HFFc6 (cell line): ENCODE data around the gene PKLR. TPM values are rescaled to one million over a fixed set of nuclear protein-coding genes. Genes with fewer than 3 reads are reported as not detected.

Source experiments
- DNase-seq: peaks from one replicate; pipeline ENCODE4 v3.0.0-alpha.2; 2018
- H3K27ac Mint-ChIP-seq: 2 replicates; pipeline ENCODE4 v1.8.0; 2020; ENCODE audit warnings: mild to moderate bottlenecking, mixed read lengths
- H3K27me3 Mint-ChIP-seq: 2 replicates; pipeline ENCODE4 v1.8.0; 2021; ENCODE audit warnings: mild to moderate bottlenecking, moderate library complexity, mixed read lengths; ENCODE audit not compliant: insufficient read depth
- H3K36me3 Mint-ChIP-seq: 2 replicates; pipeline ENCODE4 v1.8.0; 2021; ENCODE audit warnings: low read depth, mixed read lengths
- H3K4me1 Mint-ChIP-seq: 2 replicates; pipeline ENCODE4 v1.8.0; 2020; ENCODE audit warnings: low read depth, mixed read lengths
- H3K4me3 Mint-ChIP-seq: 2 replicates; pipeline ENCODE4 v1.8.0; 2020; ENCODE audit warnings: mild to moderate bottlenecking, moderate library complexity, mixed read lengths
- H3K9me3 Mint-ChIP-seq: 2 replicates; pipeline ENCODE4 v1.8.0; 2020; ENCODE audit warnings: mild to moderate bottlenecking, mixed read lengths
- CTCF ChIP-seq: fragments of 200-600 bp; sonication (generic); IDR thresholded peaks from 2 replicates; pipeline ENCODE4 v1.5.0; 2021; ENCODE audit warnings: antibody characterized with exemption, mild to moderate bottlenecking
- total RNA-seq, 6 experiments: library from RNA; stranded (reverse); fragmentation: NEBNext Ultra II Directional; extraction: Animal tissue kit (Norgen Biotek cat#: 25700); gene quantifications; 2 replicates in 1 of 6; 3 replicates in 5 of 6; pipeline ENCODE4 v1.2.3, GENCODE V29; 2021

Gene PKLR
- total RNA-seq, 6 experiments from 2014 or later = not detected

DNA sequence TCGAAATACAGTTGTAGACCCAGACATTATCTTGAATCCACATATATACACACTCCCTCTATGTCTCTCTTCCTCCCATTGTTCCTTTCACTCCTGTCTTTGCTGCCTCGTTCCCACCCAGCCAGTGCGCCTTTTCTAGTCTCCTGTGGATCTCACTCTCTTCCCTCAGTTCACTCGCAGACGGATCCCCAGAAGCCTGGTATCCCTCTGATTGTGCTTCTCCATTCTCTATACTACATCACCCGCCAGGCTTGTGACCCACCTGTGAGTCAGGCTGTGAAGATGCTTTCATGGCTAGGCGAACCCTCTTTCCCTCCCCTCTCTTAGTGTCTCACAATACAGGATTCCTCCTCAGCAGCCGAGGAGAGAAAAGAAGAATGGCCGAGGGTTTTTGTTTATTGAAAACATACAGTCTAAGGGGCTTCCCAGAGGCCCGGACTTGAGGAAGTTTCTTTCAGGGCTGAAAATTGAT, 22.5 kb downstream of the PKLR start:
- no peak for TF ChIP-seq CTCF
- H3K27ac Mint-ChIP-seq = no peak overlapping the region
- DNase-seq = no peak
- H3K4me1 Mint-ChIP-seq = peaks cover 29% of the 10 kb centered on the region
- peak overlapping the region; percentile 81; the same call in 1 of the 2 replicates for H3K4me3 Mint-ChIP-seq
- no peaks in the 10 kb centered on the region for H3K9me3 Mint-ChIP-seq
- no peaks in the 10 kb centered on the region for H3K36me3 Mint-ChIP-seq
- H3K27me3 Mint-ChIP-seq = no peaks in the 10 kb centered on the region; the same call in 1 of the 2 replicates

GRCh38 chr1:155277902-155278688, 23.1 kb downstream of the PKLR start:
- H3K4me3 Mint-ChIP-seq = peak overlapping the region; percentile 81
- no peak for DNase-seq
- no peaks in the 10 kb centered on the region for H3K9me3 Mint-ChIP-seq
- peaks cover 31% of the 10 kb centered on the region for H3K4me1 Mint-ChIP-seq
- no peak overlapping the region for H3K27ac Mint-ChIP-seq
- no peaks in the 10 kb centered on the region for H3K36me3 Mint-ChIP-seq
- no peaks in the 10 kb centered on the region; the same call in 1 of the 2 replicates for H3K27me3 Mint-ChIP-seq
- peak; percentile 51 for TF ChIP-seq CTCF

DNA sequence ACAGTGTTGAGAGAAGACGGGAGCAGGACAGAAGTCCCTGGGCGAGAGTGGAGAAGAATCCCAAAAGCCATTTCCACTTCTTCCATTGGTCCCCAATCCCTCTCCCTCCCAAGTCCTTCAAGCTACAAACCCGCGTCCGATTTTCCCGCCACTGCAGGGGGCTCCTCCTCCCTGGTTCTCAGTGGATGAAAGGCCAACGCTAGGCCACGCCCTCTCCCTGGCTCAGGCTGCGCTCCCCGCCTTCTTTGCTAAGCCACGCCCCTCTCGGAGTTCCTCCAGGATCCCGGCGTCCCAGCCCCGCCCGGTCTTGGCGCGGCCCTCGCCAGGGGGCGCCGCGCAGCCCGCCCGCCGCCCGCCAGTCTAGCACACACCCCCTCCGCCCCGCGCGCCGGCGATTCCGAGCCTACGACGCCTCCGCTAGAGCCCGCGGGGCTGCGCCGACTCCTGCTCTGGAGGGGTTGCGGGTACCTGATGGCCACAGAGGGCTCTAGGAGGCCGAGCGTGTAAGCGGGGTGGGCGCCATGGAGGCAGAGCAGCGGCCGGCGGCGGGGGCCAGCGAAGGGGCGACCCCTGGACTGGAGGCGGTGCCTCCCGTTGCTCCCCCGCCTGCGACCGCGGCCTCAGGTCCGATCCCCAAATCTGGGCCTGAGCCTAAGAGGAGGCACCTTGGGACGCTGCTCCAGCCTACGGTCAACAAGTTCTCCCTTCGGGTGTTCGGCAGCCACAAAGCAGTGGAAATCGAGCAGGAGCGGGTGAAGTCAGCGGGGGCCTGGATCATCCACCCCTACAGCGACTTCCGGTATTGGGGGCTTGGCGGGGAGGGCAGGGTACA, 24.0 kb downstream of the PKLR start, which contains the start of gene HCN3:
HCN3 (plus strand) TSS at position 394 of the 832 bp plus-strand sequence; CDS start at position 522, 128 bp downstream.
- Mint-ChIP-seq H3K36me3 (peaks cover 5% of the 10 kb centered on the region; the same call in 1 of the 2 replicates), H3K4me3 (peak within 1 kb of the TSS; percentile 81), H3K27ac (no peak within 1 kb of the TSS), H3K9me3 (no peaks in the 10 kb centered on the region), H3K27me3 (no peaks in the 10 kb centered on the region; the same call in 1 of the 2 replicates), H3K4me1 (peaks cover 38% of the 10 kb centered on the region)
- TF ChIP-seq CTCF = peak; percentile 90
- DNase-seq = peak; percentile 92

DNA sequence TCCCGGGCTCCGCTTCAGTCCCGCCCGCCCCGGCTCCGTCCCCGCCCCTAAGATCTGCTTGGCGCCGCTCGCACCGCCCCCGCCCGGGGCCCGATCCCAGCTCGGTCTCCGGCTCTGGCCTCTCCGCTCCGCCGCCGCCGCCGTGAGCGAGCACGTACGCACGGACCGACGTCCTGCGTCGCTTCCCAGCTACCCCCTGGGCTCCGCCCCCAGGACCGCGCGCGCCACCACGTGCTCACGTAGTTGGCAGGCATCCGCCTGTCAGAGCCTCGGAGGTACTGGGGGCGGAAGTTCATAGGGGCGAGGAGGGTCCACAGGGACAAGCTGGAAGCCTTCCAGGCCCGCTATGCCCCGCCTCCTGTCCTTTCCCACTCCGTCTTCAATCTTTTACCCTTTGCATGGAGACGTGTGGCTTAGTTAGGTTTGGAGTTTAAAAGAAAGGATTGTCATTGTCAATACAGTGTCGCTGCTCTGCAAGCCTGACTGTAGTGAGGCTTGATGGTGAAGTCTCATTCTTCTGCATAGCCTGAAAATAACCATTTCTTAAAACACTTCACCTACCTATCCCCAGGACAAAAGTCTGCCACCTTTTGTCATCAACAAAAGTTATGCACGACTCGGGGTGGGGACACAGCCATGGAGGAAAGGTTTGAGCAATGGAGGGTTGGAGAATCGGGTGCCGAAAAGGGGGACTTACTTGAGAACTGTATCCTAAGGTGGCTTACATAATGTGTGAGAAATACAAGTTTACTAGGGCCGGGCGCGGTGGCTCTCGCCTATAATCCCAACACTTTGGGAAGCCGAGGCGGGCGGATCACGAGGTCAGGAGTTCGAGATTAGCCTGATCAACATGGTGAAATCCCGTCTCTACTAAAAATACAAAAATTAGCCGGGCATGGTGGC, 27.6 kb downstream of the PKLR start, which contains the start of gene CLK2:
CLK2 (minus strand) TSS at position 162 of the 903 bp plus-strand sequence. CDS start 2,527 bp downstream, outside the sequence.
- H3K27ac Mint-ChIP-seq = peak within 1 kb of the TSS; percentile 90
- no peak; the same call in 1 of the 2 replicates for TF ChIP-seq CTCF
- peak within 1 kb of the TSS; percentile 97 for H3K4me3 Mint-ChIP-seq
- peaks cover 28% of the 10 kb centered on the region for H3K36me3 Mint-ChIP-seq
- peaks cover 35% of the 10 kb centered on the region for H3K4me1 Mint-ChIP-seq
- no peaks in the 10 kb centered on the region; the same call in 1 of the 2 replicates for H3K27me3 Mint-ChIP-seq
- peak; percentile 84 for DNase-seq
- no peaks in the 10 kb centered on the region for H3K9me3 Mint-ChIP-seq
